NT2/D1 (cell line): ENCODE data around the gene INPP5D.

ENCODE experiments used
- SUZ12 ChIP-seq: IDR thresholded peaks from 2 replicates; pipeline ENCODE4 v1.6.1; 2011; ENCODE audit not compliant: insufficient read length, insufficient read depth; ENCODE audit errors: extremely low read depth
- ZNF274 ChIP-seq: IDR thresholded peaks from 2 replicates; pipeline ENCODE4 v1.6.1; 2011; ENCODE audit warnings: mild to moderate bottlenecking, low read depth, low read length

DNA sequence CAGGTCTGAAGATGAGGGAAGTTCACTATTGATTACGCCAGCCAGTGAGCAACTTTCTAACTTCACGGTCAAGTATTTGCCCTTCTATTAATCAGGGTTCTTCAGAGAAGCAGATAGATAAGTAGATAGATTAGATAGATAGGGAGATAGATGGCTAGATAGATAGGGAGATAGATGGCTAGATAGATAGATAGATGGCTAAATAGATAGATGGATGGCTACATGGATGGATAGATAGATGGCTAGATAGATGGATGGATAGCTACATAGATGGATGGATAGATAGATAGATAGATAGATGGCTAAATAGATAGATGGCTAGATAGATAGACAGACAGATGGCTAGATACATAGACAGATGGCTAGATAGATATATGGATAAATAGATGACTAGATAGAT, 4.8 kb upstream of the INPP5D start:
- no peak for TF ChIP-seq SUZ12
- TF ChIP-seq ZNF274 = no peak
